Measurements from ENCODE around the gene LILRB3.
"Not testable (repeated sequence)": the region's sequence is repeated elsewhere in the genome, so short reads cannot be mapped to it uniquely, and the experiment has no call there.

Gene LILRB3

GRCh38 chr19:54172471-54173358 lies 50.1 kb downstream of the LILRB3 start, which contains the start of gene TMC4:
Gene TMC4, minus strand, starts transcription at chr19:54173160. Its CDS starts 43 bp downstream, at chr19:54173117.
- no peak for DNase-seq
- Mint-ChIP-seq H3K36me3 (ENCODE audit: low read depth) (peaks cover 5% of the 10 kb centered on the region), H3K4me3 (peak within 1 kb of the TSS; percentile 15), H3K4me1 (peaks cover 17% of the 10 kb centered on the region), H3K27me3 (ENCODE audit: low read depth, poor library complexity) (no peaks in the 10 kb centered on the region), H3K9me3 (no peaks in the 10 kb centered on the region), H3K27ac (no peak within 1 kb of the TSS)
- TF ChIP-seq CTCF (IDR thresholded peaks at IDR 0.05) = no peak

GRCh38 chr19:54171736-54172431 lies 50.9 kb downstream of the LILRB3 start:
- Mint-ChIP-seq H3K27ac (peak overlapping the region; percentile 91), H3K4me1 (peaks cover 17% of the 10 kb centered on the region)
- H3K9me3 Mint-ChIP-seq; H3K27me3 Mint-ChIP-seq (ENCODE audit: low read depth, poor library complexity); DNase-seq; H3K36me3 Mint-ChIP-seq (ENCODE audit: low read depth); H3K4me3 Mint-ChIP-seq: not testable (repeated sequence)

GRCh38 chr19:54169149-54169740 lies 53.6 kb downstream of the LILRB3 start:
- DNase-seq = no peak
- Mint-ChIP-seq H3K9me3 (peaks cover 22% of the 10 kb centered on the region), H3K27me3 (ENCODE audit: low read depth, poor library complexity) (peaks cover 13% of the 10 kb centered on the region), H3K27ac (no peak overlapping the region), H3K36me3 (ENCODE audit: low read depth) (peaks cover 5% of the 10 kb centered on the region), H3K4me1 (peaks cover 11% of the 10 kb centered on the region), H3K4me3 (no peak overlapping the region)
- no peak for TF ChIP-seq CTCF (IDR thresholded peaks at IDR 0.05)

- peaks cover 31% of the 10 kb centered on the region for H3K9me3 Mint-ChIP-seq
These were observed 54.5 kb downstream of the LILRB3 start for GRCh38 chr19:54168174-54168917.

More at GRCh38 chr19:54168174-54168917, 54.5 kb downstream of the LILRB3 start:
- Mint-ChIP-seq H3K4me1 (peaks cover 11% of the 10 kb centered on the region), H3K36me3 (ENCODE audit: low read depth) (peaks cover 14% of the 10 kb centered on the region), H3K27ac (no peak overlapping the region), H3K27me3 (ENCODE audit: low read depth, poor library complexity) (peaks cover 20% of the 10 kb centered on the region), H3K4me3 (no peak overlapping the region)
- peak; percentile 78 for TF ChIP-seq CTCF (IDR thresholded peaks at IDR 0.05)
- DNase-seq = peak; percentile 99

All from nephron progenitor cell (in vitro differentiated cells).